IMR-90 (cell line): Measurements from ENCODE around the gene RNF4. TPM values are rescaled to one million over a fixed set of nuclear protein-coding genes. Genes with fewer than 3 reads are reported as not detected.
"Not testable (repeated sequence)": the region's sequence is repeated elsewhere in the genome, so short reads cannot be mapped to it uniquely, and the experiment has no call there.

ENCODE experiments used
- ATAC-seq: fragments of 200-7000 bp; cut with Tn5 transposase; 2 replicates; pipeline ENCODE4 v1.9.1; 2020; ENCODE audit warnings: low read depth, mild to moderate bottlenecking, moderate library complexity
- BruUV-seq: library from RNA; stranded (reverse); fragments of 400-500 nt; replicated peaks from 2 replicates; lab custom pipeline; 2021; lab: Mats Ljungman, UMichigan
- CTCF ChIA-PET: fragments of 300-600 bp; formaldehyde crosslinking; extraction: SDS; loops from one replicate; lab custom pipeline; 2021; ENCODE audit warnings: antibody characterized with exemption; lab: Yijun Ruan, JAX
- POLR2A ChIA-PET: fragments of 300-600 bp; sonication (Branson Sonifier 250); formaldehyde crosslinking; loops from one replicate; lab custom pipeline; 2022; ENCODE audit warnings: antibody characterized with exemption; ENCODE audit not compliant: unreplicated experiment; lab: Charles Lee
- DNase-seq: peaks from one replicate; pipeline ENCODE4 v3.0.0; 2013
- H2AFZ ChIP-seq: replicated peaks from 2 replicates; pipeline ENCODE3; 2013; ENCODE audit warnings: low read length, mild to moderate bottlenecking; ENCODE audit not compliant: poor library complexity
- H2AK5ac ChIP-seq: 2 replicates; pipeline ENCODE4 v1.6.1; 2013; ENCODE audit warnings: low read depth, low read length, inconsistent platforms
- H2AK9ac ChIP-seq: replicated peaks from 2 replicates; pipeline ENCODE3; 2013; ENCODE audit warnings: mild to moderate bottlenecking, low read depth, low read length, moderate library complexity; ENCODE audit not compliant: poor library complexity
- H2BK120ac ChIP-seq: 2 replicates; pipeline ENCODE4 v1.6.1; 2013; ENCODE audit warnings: low read depth, low read length, inconsistent platforms
- H2BK15ac ChIP-seq: 3 replicates; pipeline ENCODE4 v1.6.1; 2013; ENCODE audit warnings: low read depth, low read length, inconsistent platforms
- H2BK20ac ChIP-seq: 2 replicates; pipeline ENCODE4 v1.6.1; 2013; ENCODE audit warnings: low read depth, mild to moderate bottlenecking, inconsistent platforms, low read length, moderate library complexity
- H2BK5ac ChIP-seq: 2 replicates; pipeline ENCODE4 v1.6.1; 2013; ENCODE audit warnings: mild to moderate bottlenecking, low read depth, low read length, inconsistent platforms; ENCODE audit not compliant: poor library complexity, severe bottlenecking
- H3K14ac ChIP-seq: replicated peaks from 2 replicates; pipeline ENCODE4 v1.6.1; 2013; ENCODE audit warnings: low read depth, low read length, inconsistent platforms
- H3K18ac ChIP-seq: 2 replicates; pipeline ENCODE4 v1.6.1; 2013; ENCODE audit warnings: low read depth, low read length, control low read depth
- H3K23ac ChIP-seq: 2 replicates; pipeline ENCODE4 v1.6.1; 2013; ENCODE audit warnings: low read depth, low read length, inconsistent platforms
- H3K27ac ChIP-seq: 2 replicates; pipeline ENCODE4 v1.5.1; 2013; ENCODE audit warnings: mild to moderate bottlenecking, control low read depth, low read length; ENCODE audit not compliant: insufficient read depth
- H3K27me3 ChIP-seq: 2 replicates; pipeline ENCODE4 v1.6.1; 2013; ENCODE audit warnings: low read length; ENCODE audit not compliant: control insufficient read depth, insufficient read depth
- H3K36me3 ChIP-seq: 2 replicates; pipeline ENCODE4 v1.6.1; 2013; ENCODE audit warnings: low read length, mixed read lengths; ENCODE audit not compliant: control insufficient read depth, insufficient read depth
- H3K4ac ChIP-seq: 2 replicates; pipeline ENCODE4 v1.6.1; 2013; ENCODE audit warnings: low read depth, low read length, inconsistent platforms
- H3K4me1 ChIP-seq: 2 replicates; pipeline ENCODE4 v1.6.1; 2013; ENCODE audit warnings: low read length, mixed read lengths; ENCODE audit not compliant: control insufficient read depth, insufficient read depth
- H3K4me2 ChIP-seq: 2 replicates; pipeline ENCODE4 v1.6.1; 2013; ENCODE audit warnings: low read depth, mild to moderate bottlenecking, control low read depth, low read length, moderate library complexity
- H3K4me3 ChIP-seq: 2 replicates; pipeline ENCODE4 v1.5.1; 2013; ENCODE audit warnings: low read depth, mild to moderate bottlenecking, control low read depth, low read length, moderate library complexity; ENCODE audit not compliant: insufficient read depth
- H3K56ac ChIP-seq: 2 replicates; pipeline ENCODE4 v1.6.1; 2013; ENCODE audit warnings: low read length, inconsistent platforms; ENCODE audit not compliant: insufficient read depth; ENCODE audit errors: extremely low read depth
- H3K79me1 ChIP-seq, 2 experiments: 2 replicates each; pipeline ENCODE4 v1.6.1; 2013; ENCODE audit warnings: low read length in 2 of 2, inconsistent platforms in 1 of 2, low read depth in 1 of 2
- H3K9ac ChIP-seq: 2 replicates; pipeline ENCODE4 v1.6.1; 2013; ENCODE audit warnings: low read depth, low read length, control low read depth
- H3K9me1 ChIP-seq: 2 replicates; pipeline ENCODE4 v1.6.1; 2013; ENCODE audit warnings: low read length, inconsistent platforms; ENCODE audit not compliant: insufficient read depth
- H3K9me3 ChIP-seq: 2 replicates; pipeline ENCODE4 v1.6.1; 2013; ENCODE audit warnings: low read length; ENCODE audit not compliant: control insufficient read depth, insufficient read depth
- H4K20me1 ChIP-seq: 2 replicates; pipeline ENCODE4 v1.6.1; 2013; ENCODE audit warnings: low read length, inconsistent platforms; ENCODE audit not compliant: insufficient read depth
- H4K5ac ChIP-seq: 2 replicates; pipeline ENCODE4 v1.6.1; 2013; ENCODE audit warnings: mild to moderate bottlenecking, low read depth, low read length, control low read depth
- H4K8ac ChIP-seq, 2 experiments: 2 replicates each; pipeline ENCODE4 v1.6.1; 2013; ENCODE audit warnings: low read depth in 2 of 2, low read length in 2 of 2, control low read depth in 1 of 2, inconsistent platforms in 1 of 2
- H4K91ac ChIP-seq: 2 replicates; pipeline ENCODE4 v1.6.1; 2013; ENCODE audit warnings: low read depth, low read length, inconsistent platforms; ENCODE audit not compliant: insufficient read depth
- WGBS, 2 experiments: methylation state at CpG; one replicate each; pipeline versions ENCODE4 v1.1.5 to v1.1.7; 2013; ENCODE audit warnings: missing lambda C conversion rate in 2 of 2; ENCODE audit not compliant: insufficient read length in 1 of 2; ENCODE audit errors: extremely low coverage in 2 of 2; 5-methylcytosine and 5-hydroxymethylcytosine counted together
- dilution Hi-C: fragments of 300-500 bp; cut with HindIII; formaldehyde crosslinking; loops from one replicate; pipeline ENCODE4 v1.14.3; 2018; ENCODE audit warnings: low sequenced_read_pairs; ENCODE audit not compliant: unreplicated experiment
- in situ Hi-C: fragments of 300-500 bp; cut with MboI; formaldehyde crosslinking; loops from 3 replicates; pipeline ENCODE4 v1.14.3; 2019; ENCODE audit warnings: low sequenced_read_pairs, inconsistent platforms, mixed read lengths
- intact Hi-C: fragments of 100-400 bp; cut with micrococcal nuclease; formaldehyde crosslinking; loops from 2 replicates; pipeline ENCODE4 v1.10.0; 2022
- polyA plus RNA-seq, 3 experiments: library from polyadenylated mRNA; depleted of rRNA; stranded (reverse); fragments of >200 nt; gene quantifications; 2 replicates each; pipeline ENCODE4 v1.2.3, GENCODE V29; 2012; ENCODE audit warnings: low replicate concordance in 1 of 3
- total RNA-seq: library from RNA; depleted of rRNA; stranded (reverse); fragments of >200 nt; gene quantifications from 2 replicates; pipeline ENCODE4 v1.2.3, GENCODE V29; 2012

The RNF4 gene
- total and polyA plus RNA-seq, 2 of the 4 experiments (the other 2 are of a cell fraction), result 63.8 to 73.8 TPM

GRCh38 chr4:2543580-2544191 lies 74.8 kb downstream of the RNF4 start:
- H3K27ac ChIP-seq, H3K36me3 ChIP-seq, DNase-seq, H3K4me1 ChIP-seq, H3K4ac ChIP-seq, H3K18ac ChIP-seq, H2BK5ac ChIP-seq, H3K4me2 ChIP-seq, H2BK120ac ChIP-seq, H3K14ac ChIP-seq, ATAC-seq, H3K4me3 ChIP-seq, H2AK9ac ChIP-seq, dilution Hi-C loops, H2AFZ ChIP-seq, in situ Hi-C loops, H3K56ac ChIP-seq, H3K9ac ChIP-seq, H2AK5ac ChIP-seq, H3K9me3 ChIP-seq, intact Hi-C loops, CTCF ChIA-PET, H3K27me3 ChIP-seq, H3K9me1 ChIP-seq, H2BK20ac ChIP-seq, POLR2A ChIA-PET, H4K8ac ChIP-seq, H4K5ac ChIP-seq, H2BK15ac ChIP-seq, BruUV-seq, H4K91ac ChIP-seq, H3K23ac ChIP-seq: not testable (repeated sequence)
- WGBS, 2 experiments, result no CpG with 5 or more reads among the region's 10 CpGs
- peaks cover 0 to 44% of the 10 kb centered on the region in 2 experiments; a peak in 2 of 4 replicates for H3K79me1 ChIP-seq
- peaks cover 91% of the 10 kb centered on the region for H4K20me1 ChIP-seq
